Stomach (tissue), 4 donors: ENCODE measurements around the gene PKIG.

Experiments used
- CTCF ChIP-seq, 7 experiments: fragments of 450-650 bp in 4 of 7; fragments of 200-600 bp in 3 of 7; sonication (generic) in 3 of 7; IDR thresholded peaks; one replicate each; pipeline ENCODE4 v1.5.1; 2016 to 2019; ENCODE audit warnings: antibody characterized with exemption in 7 of 7, control low read depth in 2 of 7, mild to moderate bottlenecking in 1 of 7
- EP300 ChIP-seq: sonication (generic); formaldehyde crosslinking; IDR thresholded peaks from one replicate; pipeline ENCODE4 v1.6.1; 2017; ENCODE audit warnings: antibody characterized with exemption
- POLR2A ChIP-seq, 4 donors: fragments of 450-650 bp; IDR thresholded peaks; one replicate each; pipeline ENCODE4 v1.6.1; 2016; ENCODE audit warnings: antibody characterized with exemption in 4 of 4, control low read depth in 2 of 4, mild to moderate bottlenecking in 1 of 4, moderate library complexity in 1 of 4
- POLR2AphosphoS5 ChIP-seq, 3 donors: sonication (generic); formaldehyde crosslinking; IDR thresholded peaks; one replicate each; pipeline ENCODE4 v1.6.1; 2016; ENCODE audit warnings: antibody characterized with exemption in 3 of 3

DNA sequence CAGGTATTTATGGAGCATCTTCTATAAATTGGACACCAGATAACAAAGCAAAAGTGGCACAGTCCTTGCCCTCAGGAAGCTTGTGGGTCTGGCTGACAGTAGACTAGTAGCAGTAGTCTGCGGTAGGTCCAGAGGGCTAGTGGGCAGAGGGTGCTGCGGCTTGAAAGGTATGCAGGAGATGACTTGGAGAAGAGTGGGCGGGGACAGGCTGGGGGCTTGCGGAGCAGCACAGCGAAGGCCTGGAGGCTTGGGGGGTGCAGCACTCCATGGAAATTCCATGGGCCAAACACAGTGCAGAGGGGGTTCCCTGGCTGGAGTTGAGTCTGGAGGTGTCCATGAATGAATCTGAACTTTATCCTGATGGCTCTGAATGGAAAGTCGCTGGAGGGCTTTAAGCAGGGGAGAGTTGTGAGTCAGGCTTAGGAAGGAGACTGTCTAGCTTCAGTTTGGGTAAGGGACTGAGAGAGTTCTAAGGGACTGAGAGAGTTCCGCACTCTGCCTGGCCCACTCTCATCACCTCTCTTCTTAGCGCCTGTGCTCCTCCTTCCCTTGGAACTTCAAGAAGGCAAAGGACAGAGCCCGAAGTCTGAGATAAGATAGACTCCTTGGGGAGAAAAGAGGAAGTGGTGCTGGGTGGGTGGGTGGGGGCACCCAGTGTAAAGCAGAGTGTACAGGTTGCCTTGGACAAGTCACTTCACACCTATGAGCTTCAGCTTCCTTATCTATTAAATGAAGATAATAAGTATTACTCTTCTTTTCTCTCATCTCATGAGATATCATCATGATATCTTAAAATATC is 8.8 kb downstream of the PKIG start:
- TF ChIP-seq CTCF (IDR thresholded peaks at IDR 0.05) (no peak), EP300 (no peak), POLR2AphosphoS5 (IDR thresholded peaks at IDR 0.05) (no peak), POLR2A (IDR thresholded peaks at IDR 0.05) (no peak)
